GM12878 (cell line): ENCODE measurements around the gene BMERB1.

Experiments used
- ATF2 ChIP-seq: IDR thresholded peaks from 2 replicates; pipeline ENCODE4 v1.6.1; 2012; ENCODE audit warnings: low read length, inconsistent platforms
- CEBPB ChIP-seq, 2 experiments: fragments of 150-350 bp in 1 of 2; IDR thresholded peaks; 2 replicates each; pipeline ENCODE4 v1.6.1; 2012 to 2014; ENCODE audit warnings: low read depth in 2 of 2, low read length in 2 of 2, borderline replicate concordance in 1 of 2, inconsistent platforms in 1 of 2
- CTCF ChIP-seq, 3 experiments: IDR thresholded peaks in 2 of 3; conservative IDR thresholded peaks in 1 of 3; 2 replicates each; pipeline ENCODE4 v1.5.1; 2011; ENCODE audit warnings: low read depth in 3 of 3, low read length in 3 of 3, mild to moderate bottlenecking in 3 of 3, control low read depth in 2 of 3, moderate library complexity in 2 of 3, inconsistent platforms in 1 of 3, mixed read lengths in 1 of 3; ENCODE audit not compliant: control insufficient read depth in 2 of 3, insufficient read depth in 1 of 3; ENCODE audit errors: extremely low read depth in 1 of 3
- EP300 ChIP-seq, 2 experiments: fragments of 150-350 bp in 1 of 2; IDR thresholded peaks; 2 replicates each; pipeline ENCODE4 v1.6.1; 2011 to 2012; ENCODE audit warnings: low read depth in 2 of 2, low read length in 2 of 2, borderline replicate concordance in 1 of 2, improper control_type of control experiment in 1 of 2, inconsistent platforms in 1 of 2; ENCODE audit not compliant: control insufficient read depth in 1 of 2
- LARP7 ChIP-seq: fragments of 450-650 bp; IDR thresholded peaks from 2 replicates; pipeline ENCODE4 v1.6.1; 2017; ENCODE audit warnings: mild to moderate bottlenecking
- MAX ChIP-seq: IDR thresholded peaks from 2 replicates; pipeline ENCODE4 v1.6.1; 2012; ENCODE audit warnings: low read depth, low read length, improper control_type of control experiment
- SUZ12 ChIP-seq: fragments of 200-600 bp; sonication (generic); IDR thresholded peaks from one replicate; pipeline ENCODE4 v1.6.1; 2018; ENCODE audit warnings: antibody characterized with exemption, mild to moderate bottlenecking; ENCODE audit not compliant: unreplicated experiment
- ZNF217 ChIP-seq: fragments of 450-650 bp; IDR thresholded peaks from 2 replicates; pipeline ENCODE4 v1.6.1; 2017; ENCODE audit warnings: antibody characterized with exemption, mild to moderate bottlenecking

GRCh38 chr16:15564604-15565339 is 130.4 kb downstream of the BMERB1 start:
- TF ChIP-seq CTCF (IDR thresholded peaks at IDR 0.05 in 2 of 3, conservative IDR thresholded peaks at IDR 0.05 in 1 of 3; ENCODE audit: control insufficient read depth in 2 of 3, extremely low read depth in 1 of 3, insufficient read depth in 1 of 3, low read depth in 3 of 3, low read length in 3 of 3) = no peak
- no peak for TF ChIP-seq EP300 (IDR thresholded peaks at IDR 0.05; ENCODE audit: borderline replicate concordance in 1 of 2, control insufficient read depth in 1 of 2, low read depth in 2 of 2, low read length in 2 of 2)
- TF ChIP-seq MAX = no peak
- no peak for TF ChIP-seq CEBPB (IDR thresholded peaks at IDR 0.05; ENCODE audit: borderline replicate concordance in 1 of 2, low read depth in 2 of 2, low read length in 2 of 2)
- TF ChIP-seq LARP7 = no peak
- TF ChIP-seq ZNF217 = no peak
- no peak for TF ChIP-seq ATF2
- no peak for TF ChIP-seq SUZ12
